Germinal center (tissue), 1 donor: ENCODE measurements around the gene CATSPER1.

Source experiments
- DNase-seq: peaks from one replicate; pipeline ENCODE4 v3.0.0; 2012; ENCODE audit warnings: mixed read lengths, low spot score

Gene CATSPER1

GRCh38 chr11:66002648-66003225, 23.5 kb downstream of the CATSPER1 start:
- peak; percentile 85 for DNase-seq

GRCh38 chr11:66001942-66002647, 24.2 kb downstream of the CATSPER1 start, which contains the start of the genes BANF1 and EIF1AD:
Gene BANF1 (plus strand): TSS chr11:66002503. CDS start chr11:66003251, 748 bp downstream.
Gene EIF1AD (minus strand): TSS chr11:66002157. CDS start chr11:66000389, 1,768 bp downstream.
- DNase-seq = peak; percentile 89

DNA sequence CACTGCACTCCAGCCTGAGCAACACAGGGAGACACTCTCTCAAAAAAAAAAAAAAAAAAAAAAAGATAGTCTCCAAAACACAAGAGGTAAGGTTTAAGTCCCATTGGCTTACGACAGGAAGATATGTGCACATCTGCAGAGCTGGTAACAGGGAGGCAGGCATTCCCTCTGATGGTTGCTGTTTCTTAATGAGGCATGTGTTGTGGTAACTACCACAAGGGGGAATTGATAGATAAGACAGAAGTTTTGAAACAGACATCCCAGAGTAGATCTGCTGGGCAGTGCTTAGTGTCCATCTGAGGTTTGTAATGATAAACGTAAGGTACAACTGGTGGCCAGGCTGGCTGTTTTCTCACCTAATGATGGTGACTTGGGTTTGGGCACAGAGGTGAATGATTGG, 29.0 kb downstream of the CATSPER1 start:
- DNase-seq = no peak

DNA sequence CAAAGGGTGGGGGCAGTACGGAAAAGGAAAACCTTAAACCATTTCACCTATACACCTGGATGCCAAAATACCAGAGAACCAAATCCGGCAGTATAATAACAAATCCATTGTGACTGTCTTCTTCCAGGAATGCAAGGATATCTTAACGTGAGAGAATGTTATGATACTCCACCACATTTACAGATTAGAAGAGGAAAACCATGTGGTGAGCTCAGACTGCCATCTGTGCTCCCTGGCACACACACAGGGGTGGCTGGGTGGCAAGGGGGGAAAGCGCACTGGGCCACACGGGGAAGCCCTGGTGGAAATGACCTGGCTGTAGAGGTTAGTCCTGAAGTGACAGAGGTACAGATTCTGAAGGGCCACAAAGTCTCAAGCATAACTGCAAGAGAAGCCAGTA, 34.2 kb downstream of the CATSPER1 start:
- DNase-seq = no peak

- peak; percentile 89 for DNase-seq
Measured at GRCh38 chr11:65988791-65989592, 37.3 kb downstream of the CATSPER1 start.

GRCh38 chr11:65987336-65987735, 38.9 kb downstream of the CATSPER1 start:
- no peak for DNase-seq

GRCh38 chr11:65983589-65983987, 42.7 kb downstream of the CATSPER1 start:
- no peak for DNase-seq

DNA sequence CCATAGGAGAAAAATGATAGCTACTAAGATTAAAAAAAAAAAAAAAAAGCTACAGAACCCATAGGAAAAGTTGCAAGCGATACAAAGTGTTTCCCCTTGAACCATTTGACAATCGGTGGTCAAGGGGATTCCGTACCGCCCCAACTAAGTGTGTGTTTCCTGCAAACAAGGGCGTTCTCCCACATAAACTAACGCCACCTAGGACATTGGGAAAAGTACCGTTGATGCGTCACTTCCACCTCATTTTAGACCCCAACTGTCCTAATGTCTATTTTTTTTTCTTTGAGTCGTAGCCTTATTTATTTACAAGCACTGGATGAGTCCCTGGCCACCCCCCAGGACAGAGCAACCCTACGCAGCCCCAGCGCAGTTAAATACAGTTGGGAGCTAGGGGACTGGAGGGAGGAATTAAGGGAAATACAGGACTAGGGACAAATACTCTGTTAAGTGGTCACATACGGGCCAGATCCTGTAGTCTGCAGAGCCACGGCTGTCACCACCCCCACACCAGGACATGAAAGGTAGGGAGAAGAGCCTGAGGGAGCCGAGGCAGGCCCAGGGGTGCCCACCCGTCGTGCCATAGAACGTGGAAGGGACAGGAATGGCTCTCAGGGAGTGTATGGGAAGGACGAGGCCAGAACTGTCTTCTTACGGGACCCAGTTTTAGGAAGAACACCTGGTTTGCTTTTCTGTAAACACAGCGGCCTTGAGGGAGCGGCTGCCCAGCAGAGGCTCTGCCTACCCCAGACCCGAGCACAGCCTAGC, 43.3 kb downstream of the CATSPER1 start:
- no peak for DNase-seq

DNA sequence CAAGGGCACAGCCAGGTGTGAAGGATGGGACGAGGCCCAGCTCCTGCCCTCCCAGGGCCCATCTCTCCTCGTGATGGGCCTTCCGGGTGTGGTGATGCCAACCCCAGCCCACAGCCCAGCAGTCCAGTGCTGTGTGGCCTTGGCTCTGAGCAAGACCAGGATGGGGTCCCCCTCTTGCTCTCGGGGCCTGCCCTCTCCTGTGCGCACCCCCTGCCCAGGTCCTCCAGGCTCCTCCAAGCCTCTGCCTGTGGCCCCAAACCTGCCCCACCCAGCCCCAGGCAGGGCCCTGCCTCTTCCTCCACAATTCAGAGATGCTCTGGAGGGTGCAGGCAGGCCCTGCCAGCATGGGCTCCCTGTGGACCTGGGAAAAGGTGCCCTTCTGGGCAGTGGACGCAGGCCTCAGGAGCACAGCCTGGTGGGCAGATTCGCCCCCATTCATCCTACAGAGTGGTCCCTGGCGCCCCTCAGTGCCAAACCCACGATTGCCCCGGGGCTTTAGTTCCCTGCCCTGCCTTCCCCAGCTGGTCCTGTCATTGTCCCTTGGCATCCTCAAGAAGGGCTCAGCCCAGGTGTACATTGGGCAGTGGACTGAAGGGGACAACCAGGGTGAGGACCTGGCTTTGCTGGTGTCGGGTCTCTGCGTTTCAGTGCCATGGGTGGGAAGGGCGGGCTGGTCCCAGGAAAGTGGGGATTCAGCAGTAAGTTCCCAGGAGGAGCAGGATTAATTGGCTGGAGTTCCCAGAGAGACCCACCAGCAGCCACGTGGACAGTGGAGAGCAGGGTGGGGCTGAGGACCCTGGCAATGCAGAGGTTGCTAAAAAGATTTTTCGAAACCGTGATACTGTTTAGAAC, 44.1 kb downstream of the CATSPER1 start:
- DNase-seq = no peak

DNA sequence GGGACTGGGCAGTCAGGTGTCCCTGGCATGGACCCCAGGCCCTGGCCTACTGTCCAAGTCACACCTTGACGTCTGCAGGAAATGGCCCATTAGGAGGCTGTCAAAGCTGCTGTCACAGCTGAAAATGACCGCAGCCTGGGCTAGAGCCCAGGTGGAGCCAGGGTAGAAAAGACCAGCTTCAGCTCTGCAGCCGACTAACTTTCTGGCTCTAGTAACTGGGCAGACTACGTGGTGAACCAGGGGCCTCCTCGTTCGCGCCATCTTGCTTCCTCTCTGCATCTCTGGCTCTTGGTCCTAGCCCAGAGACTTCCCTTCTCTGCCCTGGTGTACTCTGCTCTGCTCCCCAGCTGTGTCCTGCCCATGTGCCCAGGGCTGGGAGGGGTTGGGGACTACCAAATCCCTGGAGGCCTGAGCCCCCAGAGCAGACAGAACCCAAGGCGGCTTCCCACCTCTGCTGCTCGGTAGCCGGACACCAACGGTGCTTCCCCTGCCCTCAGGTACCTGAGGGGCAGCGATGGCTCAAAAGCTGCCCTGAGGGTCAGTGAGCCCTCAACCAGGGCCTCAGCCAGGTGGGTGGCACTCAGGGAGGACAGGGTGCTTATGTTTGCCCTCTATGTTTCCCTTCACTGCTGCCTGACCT, 45.1 kb downstream of the CATSPER1 start:
- no peak for DNase-seq

DNA sequence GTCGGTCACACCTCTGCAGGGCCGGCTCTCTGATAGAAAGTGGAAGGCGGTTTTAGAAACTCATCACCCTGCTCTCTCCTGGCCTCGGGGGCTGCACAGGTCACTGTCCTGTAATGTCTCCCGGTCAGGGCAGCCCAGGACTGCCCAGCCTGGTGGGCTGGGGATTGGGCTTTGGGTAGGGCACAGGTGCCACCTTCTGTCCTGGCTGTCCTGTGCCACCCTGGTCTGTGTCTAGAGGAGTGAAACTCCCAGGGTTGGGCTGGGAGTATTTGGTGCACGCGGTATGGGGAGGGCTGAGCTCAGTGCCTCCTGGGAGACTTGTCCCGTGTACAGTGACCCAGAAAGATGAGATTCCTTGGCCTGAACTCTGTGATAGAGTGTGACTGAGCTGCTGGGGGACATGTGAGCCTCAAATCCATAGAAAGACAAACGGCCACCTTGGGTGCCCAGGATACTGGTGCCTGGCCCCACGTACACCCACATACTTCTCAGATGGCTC, 47.0 kb downstream of the CATSPER1 start:
- DNase-seq = no peak

- no peak for DNase-seq
Measured at GRCh38 chr11:65978391-65979238, 47.7 kb downstream of the CATSPER1 start.

DNA sequence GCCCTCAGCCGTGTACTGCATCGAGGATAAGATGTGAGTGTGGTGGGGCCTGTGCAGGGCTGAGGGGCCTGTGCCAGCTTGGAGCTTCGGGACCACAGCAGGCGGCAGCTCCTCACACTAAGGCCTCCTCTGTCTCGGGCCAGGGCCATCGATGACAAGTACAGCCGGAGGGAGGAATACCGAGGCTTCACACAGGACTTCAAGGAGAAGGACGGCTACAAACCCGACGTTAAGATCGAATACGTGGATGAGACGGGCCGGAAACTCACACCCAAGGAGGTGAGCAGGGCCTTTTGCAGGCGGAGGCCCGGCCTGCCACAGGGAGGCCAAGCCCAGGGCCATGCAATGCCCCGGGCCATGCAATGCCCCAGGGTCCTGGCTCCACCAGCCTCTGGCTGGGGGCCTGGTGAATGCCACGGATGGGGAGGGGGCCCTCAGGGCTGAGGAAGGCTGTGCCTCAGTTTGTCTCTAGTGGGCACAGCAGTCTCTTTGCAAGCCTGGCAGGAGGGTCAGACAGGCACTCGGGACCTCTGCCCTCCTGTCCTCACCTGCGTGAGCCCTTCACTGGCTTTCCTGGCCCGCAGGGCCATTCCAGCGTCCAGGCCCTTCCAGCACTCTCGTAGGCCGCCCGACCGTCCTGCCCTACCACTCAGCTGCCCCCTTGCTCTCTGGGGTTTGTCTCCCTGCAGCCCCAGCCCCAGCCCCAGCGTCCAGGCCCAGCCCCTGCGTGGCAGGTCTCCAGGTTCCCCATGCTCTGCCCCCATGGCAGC, 48.5 kb downstream of the CATSPER1 start:
- DNase-seq = no peak

GRCh38 chr11:65976216-65977176, 49.8 kb downstream of the CATSPER1 start:
- no peak for DNase-seq

GRCh38 chr11:65975771-65976170, 50.5 kb downstream of the CATSPER1 start:
- no peak for DNase-seq

DNA sequence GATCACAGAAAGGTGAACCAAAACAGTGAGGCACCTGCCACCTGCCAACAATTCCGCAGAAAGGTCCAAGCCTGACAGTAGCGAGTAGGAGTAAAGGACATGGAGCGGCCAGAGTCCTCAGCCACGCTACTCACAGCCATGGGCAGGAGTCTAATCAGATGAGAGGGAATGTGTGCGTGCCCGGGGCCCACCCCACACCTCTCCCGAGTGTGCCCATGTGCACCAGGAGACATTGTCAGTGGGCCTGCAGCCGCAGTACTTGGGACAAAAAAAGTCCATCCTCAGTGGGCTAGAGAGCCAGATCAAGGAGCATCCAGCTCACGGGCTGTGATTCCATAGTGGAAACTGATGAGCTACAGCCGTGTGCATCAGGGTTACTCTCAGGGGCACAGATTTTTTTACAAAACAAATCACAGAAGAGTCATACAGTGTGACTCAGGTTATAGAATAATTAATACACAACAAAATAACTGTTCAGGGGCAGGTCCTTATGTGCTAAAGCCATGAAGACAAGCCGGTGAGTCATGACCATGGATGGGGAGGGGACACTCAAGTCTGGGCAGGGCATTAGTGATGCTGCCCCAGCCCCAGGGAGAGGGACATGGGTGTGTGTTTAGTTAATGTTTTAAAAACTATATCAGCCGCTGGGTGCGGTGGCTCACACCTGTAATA, 52.7 kb downstream of the CATSPER1 start:
- no peak for DNase-seq

GRCh38 chr11:65972116-65972515, 54.2 kb downstream of the CATSPER1 start:
- no peak for DNase-seq
